ENCODE results near the gene SLC44A1.

The SLC44A1 gene

GRCh38 chr9:105403552-105404248 lies 159.2 kb downstream of the SLC44A1 start:
- no peak for DNase-seq

- peak; percentile 59 for DNase-seq
Observed at GRCh38 chr9:105405514-105406131, 161.2 kb downstream of the SLC44A1 start.

GRCh38 chr9:105406369-105406768 lies 161.9 kb downstream of the SLC44A1 start:
- DNase-seq, result no peak

GRCh38 chr9:105413525-105413924 lies 169.1 kb downstream of the SLC44A1 start:
- DNase-seq, result no peak

GRCh38 chr9:105414947-105415661 lies 170.7 kb downstream of the SLC44A1 start:
- DNase-seq, result peak; percentile 56

GRCh38 chr9:105415662-105415980 lies 171.2 kb downstream of the SLC44A1 start:
- DNase-seq, result no peak

- no peak for DNase-seq
Observed at GRCh38 chr9:105416840-105417239, 172.4 kb downstream of the SLC44A1 start.

- no peak for DNase-seq
Observed at GRCh38 chr9:105418588-105419500, 174.4 kb downstream of the SLC44A1 start.

- no peak for DNase-seq
Observed at GRCh38 chr9:105419816-105420597, 175.6 kb downstream of the SLC44A1 start.

- DNase-seq, result no peak
Observed at GRCh38 chr9:105421154-105421553, 176.7 kb downstream of the SLC44A1 start.

- no peak for DNase-seq
Observed at GRCh38 chr9:105421864-105422263, 177.4 kb downstream of the SLC44A1 start.

- DNase-seq, result no peak
Observed at GRCh38 chr9:105425816-105426433, 181.5 kb downstream of the SLC44A1 start.

- DNase-seq, result no peak
Observed at GRCh38 chr9:105426657-105427056, 182.2 kb downstream of the SLC44A1 start.

- no peak for DNase-seq
Observed at GRCh38 chr9:105431424-105432246, 187.2 kb downstream of the SLC44A1 start.

GRCh38 chr9:105432247-105432842 lies 187.9 kb downstream of the SLC44A1 start:
- no peak for DNase-seq

- no peak for DNase-seq
Observed at GRCh38 chr9:105435453-105435852, 191.0 kb downstream of the SLC44A1 start.

- DNase-seq, result no peak
Observed at GRCh38 chr9:105436783-105437182, 192.3 kb downstream of the SLC44A1 start.

- no peak for DNase-seq
Observed at GRCh38 chr9:105437704-105438103, 193.3 kb downstream of the SLC44A1 start.

GRCh38 chr9:105438141-105438806 lies 193.8 kb downstream of the SLC44A1 start:
- no peak for DNase-seq

GRCh38 chr9:105439428-105439827 lies 195.0 kb downstream of the SLC44A1 start:
- no peak for DNase-seq
